Neural progenitor cell (in vitro differentiated cells): ENCODE data around the gene KRTAP9-6. TPM values are rescaled to one million over a fixed set of nuclear protein-coding genes. Genes with fewer than 3 reads are reported as not detected.
"Not testable (repeated sequence)": the region's sequence is repeated elsewhere in the genome, so short reads cannot be mapped to it uniquely, and the experiment has no call there.

ENCODE experiments used
- DNase-seq: peaks from one replicate; pipeline ENCODE4 v3.0.0-alpha.2; 2016; ENCODE audit warnings: low spot score
- H2AFZ ChIP-seq: fragments of 200-600 bp; sonication (generic); replicated peaks from 2 replicates; pipeline ENCODE4 v1.6.1; 2016; ENCODE audit warnings: antibody characterized with exemption
- H3F3A ChIP-seq: fragments of 200-600 bp; sonication (generic); 2 replicates; pipeline ENCODE4 v1.6.1; 2016; ENCODE audit warnings: antibody characterized with exemption, low read depth
- H3K27ac ChIP-seq: fragments of 200-600 bp; sonication (generic); 2 replicates; pipeline ENCODE4 v1.5.1; 2016; ENCODE audit warnings: mild to moderate bottlenecking
- H3K27me3 ChIP-seq: fragments of 200-600 bp; sonication (generic); 2 replicates; pipeline ENCODE4 v1.6.1; 2016; ENCODE audit warnings: mild to moderate bottlenecking, moderate library complexity
- H3K36me3 ChIP-seq: fragments of 200-600 bp; sonication (generic); 2 replicates; pipeline ENCODE4 v1.5.1; 2016
- H3K4me1 ChIP-seq: fragments of 200-600 bp; sonication (generic); 2 replicates; pipeline ENCODE4 v1.6.1; 2016; ENCODE audit warnings: mixed run types
- H3K4me2 ChIP-seq: fragments of 200-600 bp; sonication (generic); 2 replicates; pipeline ENCODE4 v1.6.1; 2016
- H3K4me3 ChIP-seq: fragments of 200-600 bp; sonication (generic); 2 replicates; pipeline ENCODE4 v1.5.1; 2016
- H3K79me2 ChIP-seq: fragments of 200-600 bp; sonication (generic); 2 replicates; pipeline ENCODE4 v1.6.1; 2016; ENCODE audit warnings: low read depth
- H3K9ac ChIP-seq: fragments of 200-600 bp; sonication (generic); 2 replicates; pipeline ENCODE4 v1.6.1; 2016
- H3K9me3 ChIP-seq: fragments of 200-600 bp; sonication (generic); 2 replicates; pipeline ENCODE4 v1.5.1; 2016; ENCODE audit warnings: low read depth
- H4K20me1 ChIP-seq: fragments of 200-600 bp; sonication (generic); 2 replicates; pipeline ENCODE4 v1.6.1; 2016; ENCODE audit warnings: low read depth
- H3K27ac Mint-ChIP-seq: 3 replicates; pipeline ENCODE4 v1.8.0; 2021; ENCODE audit warnings: mixed read lengths
- H3K27me3 Mint-ChIP-seq: 2 replicates; pipeline ENCODE4 v1.8.0; 2022; ENCODE audit warnings: low read depth, mild to moderate bottlenecking, inconsistent platforms, moderate library complexity, mixed read lengths; ENCODE audit not compliant: insufficient read depth
- H3K36me3 Mint-ChIP-seq: 3 replicates; pipeline ENCODE4 v1.8.0; 2021; ENCODE audit warnings: mixed read lengths
- H3K4me1 Mint-ChIP-seq: 3 replicates; pipeline ENCODE4 v1.8.0; 2021; ENCODE audit warnings: mixed read lengths
- H3K4me3 Mint-ChIP-seq: 3 replicates; pipeline ENCODE4 v1.8.0; 2021; ENCODE audit warnings: mild to moderate bottlenecking, moderate library complexity, mixed read lengths
- H3K9me3 Mint-ChIP-seq: 3 replicates; pipeline ENCODE4 v1.8.0; 2020; ENCODE audit warnings: mixed read lengths
- CTCF ChIP-seq: fragments of 200-600 bp; sonication (generic); IDR thresholded peaks from 2 replicates; pipeline ENCODE4 v1.5.1; 2017; ENCODE audit warnings: antibody characterized with exemption, mild to moderate bottlenecking
- EZH2 ChIP-seq: fragments of 200-600 bp; sonication (generic); IDR thresholded peaks from 2 replicates; pipeline ENCODE4 v1.6.1; 2017; ENCODE audit warnings: antibody characterized with exemption, mild to moderate bottlenecking, moderate library complexity
- EZH2phosphoT487 ChIP-seq: fragments of 200-600 bp; sonication (generic); IDR thresholded peaks from 2 replicates; pipeline ENCODE4 v1.6.1; 2017; ENCODE audit warnings: antibody characterized with exemption
- total RNA-seq: library from RNA; depleted of rRNA; stranded (reverse); fragments of >200 nt; gene quantifications from 2 replicates; pipeline ENCODE4 v1.2.3, GENCODE V29; 2015; ENCODE audit warnings: low replicate concordance

Gene KRTAP9-6
- total RNA-seq, 1 donor from 2014 or later: not detected

- Histone ChIP-seq H3K27me3 (no peaks in the 10 kb centered on the region), H3K4me3 (no peak overlapping the region)
- H3K27ac Mint-ChIP-seq: no peak overlapping the region
These were observed 2.5 kb downstream of the KRTAP9-6 start for GRCh38 chr17:41267711-41268110.

GRCh38 chr17:41271323-41271722, 6.1 kb downstream of the KRTAP9-6 start:
- not testable (repeated sequence) for H3F3A ChIP-seq, H3K27me3 ChIP-seq, H4K20me1 ChIP-seq, H3K4me3 Mint-ChIP-seq, H3K27ac ChIP-seq, H3K79me2 ChIP-seq, H3K4me1 Mint-ChIP-seq, DNase-seq, H3K4me1 ChIP-seq, H3K27me3 Mint-ChIP-seq, H3K4me3 ChIP-seq, H3K27ac Mint-ChIP-seq, H3K36me3 ChIP-seq, H3K9me3 Mint-ChIP-seq, H3K9ac ChIP-seq, H2AFZ ChIP-seq, H3K36me3 Mint-ChIP-seq, H3K9me3 ChIP-seq, H3K4me2 ChIP-seq

More at GRCh38 chr17:41267711-41268110, 2.5 kb downstream of the KRTAP9-6 start:
- Histone ChIP-seq H3K27ac (no peak overlapping the region), H3K79me2 (no peaks in the 10 kb centered on the region), H3K4me2 (no peak overlapping the region), H3K36me3 (no peaks in the 10 kb centered on the region), H3K4me1 (no peaks in the 10 kb centered on the region), H2AFZ (no peak overlapping the region), H3K9me3 (no peaks in the 10 kb centered on the region), H3K9ac (no peak overlapping the region), H3F3A (no peaks in the 10 kb centered on the region), H4K20me1 (no peaks in the 10 kb centered on the region)
- TF ChIP-seq CTCF (no peak), EZH2phosphoT487 (no peak), EZH2 (no peak)
- Mint-ChIP-seq H3K4me1 (no peaks in the 10 kb centered on the region), H3K36me3 (no peaks in the 10 kb centered on the region), H3K9me3 (no peaks in the 10 kb centered on the region), H3K4me3 (no peak overlapping the region), H3K27me3 (peaks cover 3% of the 10 kb centered on the region)
- DNase-seq: no peak

GRCh38 chr17:41271858-41272257, 6.7 kb downstream of the KRTAP9-6 start:
- Mint-ChIP-seq H3K4me3 (no peak overlapping the region), H3K27ac (no peak overlapping the region)

GRCh38 chr17:41275648-41276190, 10.5 kb downstream of the KRTAP9-6 start, which contains the start of gene KRTAP9-7:
KRTAP9-7 (plus strand) TSS chr17:41275698; CDS start chr17:41275698, 0 bp downstream.
- not testable (repeated sequence) for H3K4me1 Mint-ChIP-seq

More at GRCh38 chr17:41271858-41272257, 6.7 kb downstream of the KRTAP9-6 start:
- H3K27me3 ChIP-seq: no peaks in the 10 kb centered on the region
- no peaks in the 10 kb centered on the region for H3K4me1 ChIP-seq
- no peaks in the 10 kb centered on the region for H3K36me3 Mint-ChIP-seq
- no peak overlapping the region for H2AFZ ChIP-seq
- H3K9me3 Mint-ChIP-seq: no peaks in the 10 kb centered on the region
- no peak overlapping the region for H3K4me3 ChIP-seq
- H3K79me2 ChIP-seq: no peaks in the 10 kb centered on the region
- DNase-seq: no peak
- no peak for TF ChIP-seq EZH2phosphoT487
- no peak for TF ChIP-seq EZH2
- no peak for TF ChIP-seq CTCF
- no peaks in the 10 kb centered on the region for H3F3A ChIP-seq
- H3K27ac ChIP-seq: no peak overlapping the region
- no peaks in the 10 kb centered on the region for H4K20me1 ChIP-seq
- no peaks in the 10 kb centered on the region for H3K36me3 ChIP-seq
- no peak overlapping the region for H3K4me2 ChIP-seq
- H3K27me3 Mint-ChIP-seq: peaks cover 4% of the 10 kb centered on the region
- H3K9ac ChIP-seq: no peak overlapping the region
- no peaks in the 10 kb centered on the region for H3K4me1 Mint-ChIP-seq
- no peaks in the 10 kb centered on the region for H3K9me3 ChIP-seq

More at GRCh38 chr17:41275648-41276190, 10.5 kb downstream of the KRTAP9-6 start, which contains the start of gene KRTAP9-7:
- not testable (repeated sequence) for H3K27ac Mint-ChIP-seq, H3K9ac ChIP-seq, H3K79me2 ChIP-seq, H3K4me2 ChIP-seq, H3K27me3 Mint-ChIP-seq, H3K36me3 ChIP-seq, H4K20me1 ChIP-seq, H3K27ac ChIP-seq, H3K9me3 Mint-ChIP-seq, H3K4me3 Mint-ChIP-seq, DNase-seq, H3K27me3 ChIP-seq, H2AFZ ChIP-seq, H3K4me1 ChIP-seq, H3K9me3 ChIP-seq, H3K4me3 ChIP-seq, H3K36me3 Mint-ChIP-seq, H3F3A ChIP-seq
